Esophagus muscularis mucosa (tissue), 4 donors: ENCODE data around the gene RGMA. TPM values are rescaled to one million over a fixed set of nuclear protein-coding genes. Genes with fewer than 3 reads are reported as not detected.
A peak's percentile ranks its signal among the peaks of the same experiment; 100 is the strongest.

ENCODE experiments used
- DNase-seq: peaks from one replicate; pipeline ENCODE4 v3.0.0-alpha.2; 2017; ENCODE audit errors: extremely low spot score
- H3K27ac ChIP-seq, 4 donors: fragments of 200-600 bp; sonication (generic); replicated peaks in 1 of 4; 1 replicate in 3 of 4; 2 replicates in 1 of 4; pipeline ENCODE4 v1.5.1; 2016 to 2019; ENCODE audit warnings: mild to moderate bottlenecking in 1 of 4
- H3K27me3 ChIP-seq, 4 donors: fragments of 200-600 bp; sonication (generic); one replicate each; pipeline versions ENCODE4 v1.5.1 to v1.6.0; 2016 to 2019
- H3K36me3 ChIP-seq, 4 donors: fragments of 200-600 bp; sonication (generic); one replicate each; pipeline ENCODE4 v1.5.1; 2016 to 2019
- H3K4me1 ChIP-seq, 4 donors: fragments of 200-600 bp; sonication (generic); one replicate each; pipeline ENCODE4 v1.5.1; 2016 to 2019
- H3K4me3 ChIP-seq, 4 donors: fragments of 200-600 bp; sonication (generic); 1 replicate in 2 of 4; 2 replicates in 2 of 4; pipeline ENCODE4 v1.5.1; 2016 to 2019; ENCODE audit warnings: mild to moderate bottlenecking in 4 of 4, moderate library complexity in 1 of 4
- H3K9me3 ChIP-seq, 4 donors: fragments of 200-600 bp; sonication (generic); 1 replicate in 3 of 4; 2 replicates in 1 of 4; pipeline ENCODE4 v1.5.1; 2016 to 2019
- EP300 ChIP-seq: sonication (generic); formaldehyde crosslinking; IDR thresholded peaks from one replicate; pipeline ENCODE4 v1.6.1; 2017; ENCODE audit warnings: antibody characterized with exemption
- POLR2A ChIP-seq: fragments of 450-650 bp; IDR thresholded peaks from one replicate; pipeline ENCODE4 v1.6.1; 2017; ENCODE audit warnings: antibody characterized with exemption, moderate library complexity, mild to moderate bottlenecking, low read depth
- POLR2AphosphoS5 ChIP-seq, 2 donors: sonication (generic); formaldehyde crosslinking; IDR thresholded peaks; one replicate each; pipeline ENCODE4 v1.6.1; 2017; ENCODE audit warnings: antibody characterized with exemption in 2 of 2
- WGBS: methylation state at CpG from one replicate; pipeline ENCODE4 v1.1.5; 2018; 5-methylcytosine and 5-hydroxymethylcytosine counted together
- intact Hi-C: fragments of 100-400 bp; cut with DNase I; formaldehyde crosslinking; loops from one replicate; pipeline ENCODE4 v1.15.1; 2023
- total RNA-seq, 4 donors: library from RNA; depleted of rRNA; stranded (reverse); fragments of >200 nt; gene quantifications; one replicate each; pipeline versions ENCODE4 v1.1.0 to v1.2.1, GENCODE V29; 2016
- TF ChIP-seq, protein P1 (sequence below), 3 experiments: fragments of 200-600 bp in 2 of 3; fragments of 450-650 bp in 1 of 3; sonication (generic) in 2 of 3; IDR thresholded peaks; one replicate each; pipeline ENCODE4 v1.5.1; 2017 to 2019; ENCODE audit warnings: antibody characterized with exemption in 3 of 3, mild to moderate bottlenecking in 2 of 3, moderate library complexity in 1 of 3

RGMA gene
- total RNA-seq, 4 donors from 2014 or later = 101 to 312 (median 188) TPM

DNA sequence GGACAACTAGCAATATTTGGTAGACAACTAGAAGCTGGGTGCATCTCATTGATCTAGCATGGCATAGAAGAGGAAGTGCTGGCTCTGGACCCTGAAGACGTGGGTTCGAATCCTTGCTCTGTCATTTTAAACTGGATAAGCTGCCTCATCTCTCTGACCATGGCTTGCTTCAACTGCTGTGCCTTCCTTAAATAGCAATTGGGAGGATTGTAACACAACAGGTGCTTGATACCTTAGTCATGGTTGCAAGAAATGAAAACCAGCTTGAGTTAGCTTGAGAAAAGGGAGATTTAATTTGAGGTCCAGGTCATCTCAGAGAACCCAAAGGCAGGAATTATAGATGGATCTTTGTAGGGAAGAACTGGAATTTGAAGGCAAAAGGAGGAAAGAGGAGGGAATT is 14.8 kb upstream of the RGMA start:
- no peak for DNase-seq
- Histone ChIP-seq H3K4me1 (no peaks in the 10 kb centered on the region), H3K27ac (no peak overlapping the region), H3K9me3 (peaks cover 0 to 14% (median 4%) of the 10 kb centered on the region in 4 donors), H3K27me3 (no peaks in the 10 kb centered on the region), H3K36me3 (no peaks in the 10 kb centered on the region), H3K4me3 (no peak overlapping the region)
- TF ChIP-seq EP300 (no peak), POLR2AphosphoS5 (IDR thresholded peaks at IDR 0.05) (no peak), POLR2A (no peak)
- TF ChIP-seq, protein P1, sequence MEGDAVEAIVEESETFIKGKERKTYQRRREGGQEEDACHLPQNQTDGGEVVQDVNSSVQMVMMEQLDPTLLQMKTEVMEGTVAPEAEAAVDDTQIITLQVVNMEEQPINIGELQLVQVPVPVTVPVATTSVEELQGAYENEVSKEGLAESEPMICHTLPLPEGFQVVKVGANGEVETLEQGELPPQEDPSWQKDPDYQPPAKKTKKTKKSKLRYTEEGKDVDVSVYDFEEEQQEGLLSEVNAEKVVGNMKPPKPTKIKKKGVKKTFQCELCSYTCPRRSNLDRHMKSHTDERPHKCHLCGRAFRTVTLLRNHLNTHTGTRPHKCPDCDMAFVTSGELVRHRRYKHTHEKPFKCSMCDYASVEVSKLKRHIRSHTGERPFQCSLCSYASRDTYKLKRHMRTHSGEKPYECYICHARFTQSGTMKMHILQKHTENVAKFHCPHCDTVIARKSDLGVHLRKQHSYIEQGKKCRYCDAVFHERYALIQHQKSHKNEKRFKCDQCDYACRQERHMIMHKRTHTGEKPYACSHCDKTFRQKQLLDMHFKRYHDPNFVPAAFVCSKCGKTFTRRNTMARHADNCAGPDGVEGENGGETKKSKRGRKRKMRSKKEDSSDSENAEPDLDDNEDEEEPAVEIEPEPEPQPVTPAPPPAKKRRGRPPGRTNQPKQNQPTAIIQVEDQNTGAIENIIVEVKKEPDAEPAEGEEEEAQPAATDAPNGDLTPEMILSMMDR (IDR thresholded peaks at IDR 0.05) = no peak
- WGBS = 89% methylated on average over 2 of the region's 2 CpGs
- intact Hi-C loops = no loop called here

DNA sequence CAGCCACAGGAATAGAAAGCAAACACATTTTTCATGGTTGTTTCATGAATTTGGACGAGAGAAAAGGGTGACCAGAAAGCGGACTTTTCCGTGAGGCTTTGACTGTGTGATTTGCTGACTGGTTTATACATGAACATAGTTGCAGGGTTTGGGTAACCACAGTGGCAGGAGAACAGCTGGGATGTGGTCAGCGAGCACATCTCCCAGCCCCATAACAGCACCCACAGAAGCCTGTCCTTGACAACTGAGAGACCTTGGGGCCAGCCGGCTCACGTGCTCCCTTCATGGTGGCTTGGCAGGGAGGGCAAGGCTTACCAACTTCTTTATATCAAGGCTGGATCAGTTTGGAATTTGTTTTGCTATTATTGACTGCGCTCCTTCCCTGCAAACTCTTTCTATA is 13.2 kb upstream of the RGMA start:
- Histone ChIP-seq H3K27ac (no peak overlapping the region), H3K9me3 (peaks cover 0 to 14% (median 4%) of the 10 kb centered on the region in 4 donors), H3K27me3 (no peaks in the 10 kb centered on the region), H3K4me3 (no peak overlapping the region), H3K4me1 (no peaks in the 10 kb centered on the region), H3K36me3 (no peaks in the 10 kb centered on the region)
- DNase-seq = no peak
- intact Hi-C loops = no loop called here
- WGBS = 91% methylated on average over 7 of the region's 7 CpGs
- TF ChIP-seq POLR2A (no peak), EP300 (no peak), POLR2AphosphoS5 (IDR thresholded peaks at IDR 0.05) (no peak)
- TF ChIP-seq, protein P1 (IDR thresholded peaks at IDR 0.05) = no peak

DNA sequence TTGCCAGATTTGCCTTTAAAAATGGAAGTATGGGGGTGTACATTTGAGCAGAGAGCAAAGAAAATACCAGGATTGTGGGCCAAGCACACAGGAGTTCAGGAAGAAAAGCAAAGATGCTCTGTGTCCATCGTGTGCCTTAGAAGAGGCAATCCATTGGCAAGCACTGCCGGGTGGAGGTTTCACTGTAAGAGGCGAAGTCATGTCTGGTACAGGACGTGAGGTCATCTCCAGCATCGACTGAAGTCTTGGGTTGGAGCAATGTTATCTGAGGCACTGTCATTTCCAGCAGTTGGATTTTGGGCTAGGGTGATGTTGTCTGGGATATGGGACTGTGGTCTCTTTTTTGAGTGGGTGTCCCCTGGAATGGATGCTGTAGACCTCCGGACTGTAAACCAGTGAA is 4.8 kb upstream of the RGMA start:
- Histone ChIP-seq H3K27me3 (peaks cover 0 to under 1% (median 0%) of the 10 kb centered on the region in 4 donors), H3K4me3 (no peak overlapping the region), H3K27ac (no peak overlapping the region), H3K9me3 (no peaks in the 10 kb centered on the region), H3K4me1 (peaks cover 3 to 16% (median 12%) of the 10 kb centered on the region in 4 donors), H3K36me3 (no peaks in the 10 kb centered on the region)
- TF ChIP-seq POLR2A (no peak), EP300 (no peak), POLR2AphosphoS5 (IDR thresholded peaks at IDR 0.05) (no peak)
- TF ChIP-seq, protein P1 (IDR thresholded peaks at IDR 0.05) = no peak
- DNase-seq = no peak
- intact Hi-C loops = no loop called here
- 82% methylated on average over 6 of the region's 6 CpGs for WGBS

GRCh38 chr15:93091465-93091864 is 2.5 kb upstream of the RGMA start:
- TF ChIP-seq POLR2AphosphoS5 (IDR thresholded peaks at IDR 0.05) = no peak
- no peak for TF ChIP-seq EP300
- TF ChIP-seq, protein P1 (IDR thresholded peaks at IDR 0.05) = no peak
- no peak for TF ChIP-seq POLR2A
- 73% methylated on average over 11 of the region's 11 CpGs for WGBS
- intact Hi-C loops = no loop called here
- H3K4me1 ChIP-seq = peaks cover 11 to 39% (median 34%) of the 10 kb centered on the region in 4 donors
- H3K4me3 ChIP-seq = no peak overlapping the region
- peaks cover 0 to 9% (median 4%) of the 10 kb centered on the region in 4 donors for H3K27me3 ChIP-seq
- H3K27ac ChIP-seq = no peak overlapping the region
- H3K9me3 ChIP-seq = no peaks in the 10 kb centered on the region
- no peaks in the 10 kb centered on the region for H3K36me3 ChIP-seq
- DNase-seq = no peak

DNA sequence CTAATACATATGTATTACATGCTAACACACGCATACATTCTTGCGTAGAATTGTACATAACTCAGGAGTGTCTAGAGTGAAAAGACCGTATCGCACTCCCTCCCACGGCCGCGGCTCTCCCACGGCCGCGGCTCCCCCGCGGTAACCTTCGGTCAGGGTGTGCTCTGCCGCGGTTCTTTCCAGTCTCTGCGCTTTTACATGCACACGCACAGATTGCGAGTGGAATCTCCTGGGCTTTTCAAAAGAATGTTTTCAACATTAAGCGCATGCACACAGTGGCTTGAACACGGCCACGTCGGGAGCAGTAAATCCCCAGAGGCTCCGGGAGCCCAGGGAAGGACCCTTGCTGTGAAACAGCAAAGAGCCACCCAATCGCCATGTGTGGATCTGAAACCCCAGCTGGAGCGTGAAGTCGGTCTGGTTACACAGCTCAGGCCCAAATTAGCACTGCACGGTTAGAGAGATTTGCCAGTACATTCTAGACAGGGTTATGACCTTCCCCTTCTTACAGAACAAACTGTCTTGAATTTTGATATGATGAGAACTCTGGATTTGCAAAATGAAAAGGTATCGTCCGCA is 805 bp upstream of the RGMA start:
- H3K9me3 ChIP-seq = no peaks in the 10 kb centered on the region
- intact Hi-C loops = loop anchor here (2.0 to 5.0 kb wide), 3 partner anchors 58 to 1031 kb away; no protein-coding TSS in a partner anchor
- 13% methylated on average over 16 of the region's 29 CpGs for WGBS
- H3K27ac ChIP-seq = peak overlapping the region; percentile 75 to 97 (median 92)
- TF ChIP-seq POLR2AphosphoS5 (IDR thresholded peaks at IDR 0.05) = peak; percentile 58 to 62
- TF ChIP-seq, protein P1 (IDR thresholded peaks at IDR 0.05) = no peak
- no peak for TF ChIP-seq POLR2A
- TF ChIP-seq EP300 = no peak
- H3K4me1 ChIP-seq = peaks cover 11 to 55% (median 47%) of the 10 kb centered on the region in 4 donors
- H3K36me3 ChIP-seq = no peaks in the 10 kb centered on the region
- no peak for DNase-seq
- peak overlapping the region; percentile 79 to 85 (median 81) for H3K4me3 ChIP-seq
- H3K27me3 ChIP-seq = peaks cover 0 to 9% (median 4%) of the 10 kb centered on the region in 4 donors
